Epithelial cell of proximal tubule (primary cell): ENCODE results near the gene NTM. TPM values are rescaled to one million over a fixed set of nuclear protein-coding genes. Genes with fewer than 3 reads are reported as not detected.

Source experiments
- DNase-seq: peaks from one replicate; pipeline ENCODE4 v3.0.0-alpha.2; 2011; ENCODE audit warnings: low read depth
- H3K4me3 ChIP-seq: 2 replicates; pipeline ENCODE4 v1.5.1; 2011; ENCODE audit warnings: low read depth, mild to moderate bottlenecking, low read length
- total RNA-seq: library from RNA; depleted of rRNA; stranded (reverse); fragments of >200 nt; gene quantifications from 2 replicates; pipeline ENCODE4 v1.2.3, GENCODE V29; 2015
- TF ChIP-seq, protein P1 (sequence below): conservative IDR thresholded peaks from 2 replicates; pipeline ENCODE4 v1.5.1; 2012; ENCODE audit warnings: low read depth, mild to moderate bottlenecking, low read length

NTM gene
- total RNA-seq, 1 donor from 2014 or later, result 5.3 TPM

DNA sequence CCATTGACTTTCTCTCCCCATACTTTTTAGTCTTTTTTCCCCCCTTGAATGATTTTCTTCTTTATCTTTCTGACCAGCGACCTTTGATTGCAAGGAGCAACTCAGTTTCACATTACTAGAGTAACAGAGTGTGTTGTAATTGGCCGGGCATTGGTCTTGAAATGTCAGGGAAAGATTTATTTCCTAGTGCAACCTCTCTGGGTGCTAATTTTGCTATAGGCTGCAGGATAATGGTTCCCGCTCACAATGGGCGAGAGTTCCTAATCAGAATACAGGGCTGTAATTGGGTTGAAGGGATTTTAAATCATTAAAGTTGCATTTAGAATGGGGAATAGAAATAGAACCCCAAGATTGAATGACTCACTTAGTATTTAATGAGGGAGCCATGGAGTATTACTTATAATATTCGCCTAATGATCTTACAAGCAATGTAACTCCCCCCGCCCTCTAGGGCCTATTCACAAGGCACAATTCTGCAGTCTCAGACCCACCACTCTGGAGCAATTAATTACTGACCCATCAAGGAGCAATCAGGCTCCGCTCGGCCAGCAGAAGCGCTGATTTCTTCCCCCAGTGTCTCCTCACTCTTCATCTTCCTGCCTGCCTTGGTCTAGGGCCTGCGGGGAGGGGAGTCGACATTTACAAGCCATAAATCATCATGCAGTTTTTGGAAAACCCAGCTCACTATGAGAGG, 725.9 kb downstream of the NTM start:
- TF ChIP-seq, protein P1, sequence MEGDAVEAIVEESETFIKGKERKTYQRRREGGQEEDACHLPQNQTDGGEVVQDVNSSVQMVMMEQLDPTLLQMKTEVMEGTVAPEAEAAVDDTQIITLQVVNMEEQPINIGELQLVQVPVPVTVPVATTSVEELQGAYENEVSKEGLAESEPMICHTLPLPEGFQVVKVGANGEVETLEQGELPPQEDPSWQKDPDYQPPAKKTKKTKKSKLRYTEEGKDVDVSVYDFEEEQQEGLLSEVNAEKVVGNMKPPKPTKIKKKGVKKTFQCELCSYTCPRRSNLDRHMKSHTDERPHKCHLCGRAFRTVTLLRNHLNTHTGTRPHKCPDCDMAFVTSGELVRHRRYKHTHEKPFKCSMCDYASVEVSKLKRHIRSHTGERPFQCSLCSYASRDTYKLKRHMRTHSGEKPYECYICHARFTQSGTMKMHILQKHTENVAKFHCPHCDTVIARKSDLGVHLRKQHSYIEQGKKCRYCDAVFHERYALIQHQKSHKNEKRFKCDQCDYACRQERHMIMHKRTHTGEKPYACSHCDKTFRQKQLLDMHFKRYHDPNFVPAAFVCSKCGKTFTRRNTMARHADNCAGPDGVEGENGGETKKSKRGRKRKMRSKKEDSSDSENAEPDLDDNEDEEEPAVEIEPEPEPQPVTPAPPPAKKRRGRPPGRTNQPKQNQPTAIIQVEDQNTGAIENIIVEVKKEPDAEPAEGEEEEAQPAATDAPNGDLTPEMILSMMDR, result no peak
- no peak overlapping the region for H3K4me3 ChIP-seq
- DNase-seq, result no peak

DNA sequence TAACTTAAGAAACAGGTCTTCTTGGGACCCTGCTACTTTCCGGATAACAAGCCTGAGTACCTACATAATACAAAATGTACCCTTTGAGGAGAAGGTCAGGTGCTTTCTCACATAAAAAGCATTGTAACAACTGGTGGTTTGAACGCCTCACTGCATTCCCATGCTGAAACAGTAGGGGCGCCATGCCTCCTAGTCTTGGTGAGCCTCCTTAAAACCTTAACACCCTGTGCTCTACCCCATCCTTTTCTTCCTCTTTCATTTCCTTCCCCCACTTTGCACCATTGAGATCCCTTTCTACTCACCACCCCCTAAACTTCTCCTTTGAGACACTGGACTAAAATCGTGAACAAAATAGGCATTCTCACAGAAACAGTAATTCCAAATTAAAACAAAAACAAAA, 729.3 kb downstream of the NTM start:
- H3K4me3 ChIP-seq, result no peak overlapping the region
- TF ChIP-seq, protein P1, result peak; percentile 39
- no peak for DNase-seq

DNA sequence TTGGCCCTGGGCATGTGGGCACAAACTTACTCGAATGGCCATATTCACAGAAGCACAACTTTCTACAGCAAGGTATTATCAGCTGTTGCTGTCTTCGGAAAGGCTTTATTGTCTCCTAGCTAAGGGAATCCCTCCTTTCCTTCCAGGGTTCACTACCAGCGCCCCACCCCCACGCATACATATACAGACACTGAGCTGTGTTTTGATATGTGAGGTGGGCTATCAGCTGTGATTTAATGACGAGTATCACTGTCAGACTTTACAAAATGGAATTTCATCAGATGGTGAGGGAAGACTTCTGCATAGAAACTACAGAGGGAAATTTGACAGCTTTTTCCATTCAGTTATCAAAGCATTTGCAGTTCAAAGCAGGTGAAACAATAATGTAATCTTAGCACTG, 730.2 kb downstream of the NTM start:
- no peak for DNase-seq
- TF ChIP-seq, protein P1, result no peak
- no peak overlapping the region for H3K4me3 ChIP-seq

GRCh38 chr11:132101881-132102280, 731.5 kb downstream of the NTM start:
- no peak for DNase-seq
- TF ChIP-seq, protein P1, result no peak
- H3K4me3 ChIP-seq, result no peak overlapping the region

- DNase-seq, result no peak
- H3K4me3 ChIP-seq, result no peak overlapping the region
- TF ChIP-seq, protein P1, result no peak
These were observed 732.6 kb downstream of the NTM start for GRCh38 chr11:132103021-132103420.

- H3K4me3 ChIP-seq, result no peak overlapping the region
- TF ChIP-seq, protein P1, result no peak
- DNase-seq, result no peak
These were observed 735.9 kb downstream of the NTM start for GRCh38 chr11:132106096-132106982.

GRCh38 chr11:132111316-132111715, 740.9 kb downstream of the NTM start:
- H3K4me3 ChIP-seq, result no peak overlapping the region
- TF ChIP-seq, protein P1, result no peak
- no peak for DNase-seq
